ENCODE measurements around the gene CD52. TPM values are rescaled to one million over a fixed set of nuclear protein-coding genes. Genes with fewer than 3 reads are reported as not detected.

Gene CD52
- total and polyA plus RNA-seq, 2 of the 4 experiments (the other 2 are of a cell fraction) = 1.6 TPM; not detected in 1

- no peak for TF ChIP-seq RCOR1 (IDR thresholded peaks at IDR 0.05; ENCODE audit: insufficient replicate concordance, low read length)
- TF ChIP-seq BHLHE40 (IDR thresholded peaks at IDR 0.05; ENCODE audit: low read depth, low read length) = no peak
- no peak for TF ChIP-seq CHD1 (IDR thresholded peaks at IDR 0.05; ENCODE audit: low read depth, low read length)
- TF ChIP-seq SMC3 (IDR thresholded peaks at IDR 0.05; ENCODE audit: low read depth, low read length) = no peak
- TF ChIP-seq ELK1 (IDR thresholded peaks at IDR 0.05; ENCODE audit: borderline replicate concordance, low read depth, low read length) = no peak
- TF ChIP-seq RFX5 (IDR thresholded peaks at IDR 0.05; ENCODE audit: low read depth, low read length) = no peak
- no peak for TF ChIP-seq MXI1 (IDR thresholded peaks at IDR 0.05; ENCODE audit: borderline replicate concordance, low read depth, low read length)
- no peak for TF ChIP-seq CEBPB (IDR thresholded peaks at IDR 0.05; ENCODE audit: low read depth, low read length)
- no peak for TF ChIP-seq POLR2A (IDR thresholded peaks at IDR 0.05; ENCODE audit: low read depth, low read length)
- TF ChIP-seq MAZ (IDR thresholded peaks at IDR 0.05; ENCODE audit: borderline replicate concordance, low read depth, low read length) = no peak
- TF ChIP-seq USF2 (IDR thresholded peaks at IDR 0.05; ENCODE audit: low read depth, low read length) = no peak
- TF ChIP-seq MAFK (IDR thresholded peaks at IDR 0.05; ENCODE audit: low read depth, low read length) = no peak
- no peak for TF ChIP-seq RAD21 (IDR thresholded peaks at IDR 0.05; ENCODE audit: low read length)
- Histone ChIP-seq H2AK5ac (ENCODE audit: low read depth, low read length) (no peak overlapping the region), H3K23ac (ENCODE audit: low read depth, low read length) (no peak overlapping the region), H3K4ac (ENCODE audit: low read depth, low read length) (no peak overlapping the region), H3K4me2 (ENCODE audit: low read depth, low read length) (no peak overlapping the region), H3K27ac (ENCODE audit: insufficient read depth, low read length) (no peak overlapping the region), H3K4me3 (ENCODE audit: insufficient read depth, low read depth, low read length) (no peak overlapping the region), H3K14ac (replicated peaks; ENCODE audit: low read depth, low read length) (no peak overlapping the region), H3K27me3 (ENCODE audit: control insufficient read depth, insufficient read depth, low read length) (peaks cover 64% of the 10 kb centered on the region), H3K56ac (ENCODE audit: extremely low read depth, insufficient read depth, low read length) (no peak overlapping the region), H3K9ac (ENCODE audit: low read depth, low read length) (no peak overlapping the region), H4K5ac (ENCODE audit: low read depth, low read length) (no peak overlapping the region), H4K20me1 (ENCODE audit: insufficient read depth, low read length) (no peaks in the 10 kb centered on the region), H4K8ac (ENCODE audit: low read depth in 2 of 2, low read length in 2 of 2) (no peak overlapping the region), H2AFZ (replicated peaks; ENCODE audit: low read length, poor library complexity) (no peak overlapping the region), H3K36me3 (ENCODE audit: control insufficient read depth, insufficient read depth, low read length) (no peaks in the 10 kb centered on the region), H3K18ac (ENCODE audit: low read depth, low read length) (no peak overlapping the region), H2BK120ac (ENCODE audit: low read depth, low read length) (no peak overlapping the region), H3K79me1 (ENCODE audit: low read depth in 1 of 2, low read length in 2 of 2) (no peaks in the 10 kb centered on the region), H2BK20ac (ENCODE audit: low read depth, low read length) (no peak overlapping the region), H3K9me3 (ENCODE audit: control insufficient read depth, insufficient read depth, low read length) (no peaks in the 10 kb centered on the region), H2AK9ac (replicated peaks; ENCODE audit: low read depth, low read length, poor library complexity) (no peak overlapping the region), H3K4me1 (ENCODE audit: control insufficient read depth, insufficient read depth, low read length) (peaks cover 4% of the 10 kb centered on the region; the same call in 1 of the 2 replicates), H4K91ac (ENCODE audit: insufficient read depth, low read depth, low read length) (no peak overlapping the region), H2BK5ac (ENCODE audit: low read depth, low read length, poor library complexity, severe bottlenecking) (no peak overlapping the region), H2BK15ac (ENCODE audit: low read depth, low read length) (no peak overlapping the region), H3K9me1 (ENCODE audit: insufficient read depth, low read length) (no peaks in the 10 kb centered on the region)
- no peak for DNase-seq
- dilution Hi-C loops (cut with HindIII; ENCODE audit: low sequenced_read_pairs, unreplicated experiment) = no loop called here
- POLR2A ChIA-PET (ENCODE audit: unreplicated experiment) = no interaction called here
- CTCF ChIA-PET = no interaction called here
- no peak for ATAC-seq (ENCODE audit: low read depth)
- no CpG with 5 or more reads among the region's 4 CpGs for WGBS, 2 experiments (ENCODE audit: extremely low coverage in 2 of 2, insufficient read length in 1 of 2)
- in situ Hi-C loops (cut with MboI; ENCODE audit: low sequenced_read_pairs) = no loop called here
- intact Hi-C loops (cut with micrococcal nuclease) = no loop called here
- BruUV-seq (replicated peaks) = no TSS peak
Observed at GRCh38 chr1:26340047-26340481, 22.3 kb downstream of the CD52 start.
